ENCODE results near the gene COMMD3.
A peak's percentile ranks its signal among the peaks of the same experiment; 100 is the strongest.

Gene COMMD3

DNA sequence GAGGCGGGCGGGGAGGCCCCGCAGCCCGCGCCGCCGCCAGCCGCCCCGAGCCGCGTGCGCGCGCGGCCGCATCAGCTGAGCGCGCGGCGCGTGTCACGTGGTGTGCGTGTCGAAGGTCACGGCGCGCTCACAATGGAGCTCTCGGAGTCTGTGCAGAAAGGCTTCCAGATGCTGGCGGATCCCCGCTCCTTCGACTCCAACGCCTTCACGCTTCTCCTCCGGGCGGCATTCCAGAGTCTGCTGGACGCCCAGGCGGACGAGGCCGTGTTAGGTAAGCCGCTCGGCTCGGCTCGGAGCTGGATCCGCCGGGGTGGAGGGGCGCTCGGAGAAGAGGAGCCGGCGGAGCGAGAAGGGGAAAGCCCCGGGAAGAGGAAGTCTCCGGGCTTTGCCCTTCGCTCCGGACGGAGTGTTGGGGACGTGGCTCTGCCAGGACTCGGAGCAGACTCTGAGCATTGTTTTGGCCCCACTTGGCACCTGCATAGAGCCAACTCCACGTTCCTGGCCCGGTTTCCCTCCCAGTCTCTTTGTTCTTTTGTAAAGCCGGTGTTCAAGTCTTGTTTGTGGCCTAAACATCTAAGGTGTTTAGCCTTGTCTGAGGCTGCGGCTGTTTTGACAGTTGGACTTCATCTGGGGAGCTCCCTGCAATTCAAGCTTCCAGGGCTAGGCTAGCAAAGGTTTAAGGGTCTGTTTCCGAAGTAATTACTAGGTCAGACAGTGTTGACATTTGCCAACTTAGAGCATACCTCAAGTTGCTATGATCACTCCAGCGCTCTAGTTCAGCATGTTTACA is at the start of gene COMMD3:
COMMD3 (plus strand) TSS at position 103 of the 790 bp plus-strand sequence; CDS start at position 133, 30 bp downstream.
- POLR2A ChIA-PET = interaction anchor here (1.3 kb wide), 1 partner anchor 24 kb away, joined by 5 read pairs; no protein-coding TSS in a partner anchor
- CTCF ChIA-PET = interaction anchor here (0.7 to 1.1 kb wide), 2 partner anchors 9 to 673 kb away, joined by 3 read pairs; no protein-coding TSS in a partner anchor
- peak; percentile 81 for DNase-seq (ENCODE audit: extremely low spot score)
- no peak for TF ChIP-seq CTCF (IDR thresholded peaks at IDR 0.05; ENCODE audit: control extremely low read depth, extremely low read depth, low read depth, missing control alignments)

- TF ChIP-seq CTCF (IDR thresholded peaks at IDR 0.05; ENCODE audit: control extremely low read depth, extremely low read depth, low read depth, missing control alignments) = no peak
- POLR2A ChIA-PET = no interaction called here
- no peak for DNase-seq (ENCODE audit: extremely low spot score)
- CTCF ChIA-PET = interaction anchor here (1.9 kb wide), 1 partner anchor 10 kb away, joined by 8 read pairs; no protein-coding TSS in a partner anchor
Observed at GRCh38 chr10:22268503-22268902, 47.7 kb upstream of the COMMD3 start.

DNA sequence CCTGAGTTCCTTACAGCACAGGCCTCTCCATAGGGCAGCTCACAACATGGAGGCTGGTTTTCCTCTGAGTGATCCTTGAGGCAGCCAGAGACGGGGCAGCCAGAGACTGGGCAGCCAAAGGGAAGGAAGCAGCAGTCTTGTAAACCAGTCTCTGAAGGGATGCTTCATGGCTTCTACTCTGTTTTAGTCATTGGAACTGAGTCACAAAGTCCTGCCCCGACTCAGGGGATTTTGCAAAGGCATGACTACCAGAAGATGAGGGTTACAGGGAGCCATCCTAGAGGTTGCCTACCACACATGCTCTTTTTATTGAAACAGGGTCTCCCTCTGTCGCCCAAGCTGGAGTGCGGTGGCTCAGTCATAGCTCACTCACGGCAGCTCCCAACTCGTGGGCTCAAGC is 44.4 kb upstream of the COMMD3 start:
- POLR2A ChIA-PET = no interaction called here
- no peak for DNase-seq (ENCODE audit: extremely low spot score)
- CTCF ChIA-PET = interaction anchor here (1.3 to 1.6 kb wide), 2 partner anchors 10 to 26 kb away, joined by 3 to 7 read pairs; no protein-coding TSS in a partner anchor
- no peak for TF ChIP-seq CTCF (IDR thresholded peaks at IDR 0.05; ENCODE audit: control extremely low read depth, extremely low read depth, low read depth, missing control alignments)

DNA sequence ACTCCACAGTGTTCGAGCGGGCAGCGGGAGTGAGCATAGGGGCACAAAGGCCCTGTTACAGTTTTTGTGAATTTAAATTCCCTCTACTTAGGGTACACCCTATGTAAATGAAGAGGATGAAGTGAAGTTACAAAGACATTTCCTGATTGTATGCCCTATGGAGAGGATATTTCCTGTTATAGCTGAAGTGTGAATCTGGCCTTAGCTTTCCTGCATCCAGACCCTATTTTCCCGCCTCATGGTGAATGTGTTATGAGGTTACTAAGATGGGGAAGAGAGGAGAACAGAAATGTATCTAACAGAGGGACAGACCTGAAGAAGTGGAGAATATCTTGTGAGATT is 37.8 kb upstream of the COMMD3 start:
- no peak for TF ChIP-seq CTCF (IDR thresholded peaks at IDR 0.05; ENCODE audit: control extremely low read depth, extremely low read depth, low read depth, missing control alignments)
- DNase-seq (ENCODE audit: extremely low spot score) = no peak
- ChIA-PET CTCF (interaction anchor here (1.3 kb wide), 1 partner anchor 14 kb away, joined by 4 read pairs; no protein-coding TSS in a partner anchor), POLR2A (no interaction called here)

GRCh38 chr10:22280078-22280477 is 36.1 kb upstream of the COMMD3 start:
- DNase-seq (ENCODE audit: extremely low spot score) = no peak
- no peak for TF ChIP-seq CTCF (IDR thresholded peaks at IDR 0.05; ENCODE audit: control extremely low read depth, extremely low read depth, low read depth, missing control alignments)
- ChIA-PET POLR2A (no interaction called here), CTCF (no interaction called here)

DNA sequence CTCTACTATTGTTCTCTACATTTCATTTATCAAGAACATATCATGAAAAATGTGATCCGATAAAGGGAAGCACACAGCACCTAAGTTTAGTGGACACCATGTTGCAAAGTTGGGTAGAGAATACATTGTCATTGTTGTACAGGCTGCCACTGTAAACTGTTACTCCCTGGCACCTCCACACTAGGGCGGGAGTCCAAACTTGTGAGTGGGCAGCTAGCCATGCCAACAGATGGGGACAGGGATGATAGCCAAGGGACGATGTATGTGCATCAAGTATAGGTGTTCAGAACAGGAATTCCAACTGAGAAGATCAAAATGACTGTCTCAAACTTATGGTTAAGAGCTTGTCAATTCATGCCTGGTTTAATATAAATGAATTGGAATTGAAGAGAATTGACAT is 31.1 kb upstream of the COMMD3 start:
- POLR2A ChIA-PET = no interaction called here
- no peak for TF ChIP-seq CTCF (IDR thresholded peaks at IDR 0.05; ENCODE audit: control extremely low read depth, extremely low read depth, low read depth, missing control alignments)
- DNase-seq (ENCODE audit: extremely low spot score) = no peak
- CTCF ChIA-PET = interaction anchor here (1.0 to 3.9 kb wide), 4 partner anchors 11 to 20 kb away, joined by 3 to 17 read pairs (median 5); no protein-coding TSS in a partner anchor

All from GM10248 (cell line).